Esophagus muscularis mucosa (tissue), 4 donors: ENCODE data around the gene POU2F1.

Source experiments
- CTCF ChIP-seq, 3 experiments: fragments of 200-600 bp in 2 of 3; fragments of 450-650 bp in 1 of 3; sonication (generic) in 2 of 3; IDR thresholded peaks; one replicate each; pipeline ENCODE4 v1.5.1; 2017 to 2019; ENCODE audit warnings: antibody characterized with exemption in 3 of 3, mild to moderate bottlenecking in 2 of 3, moderate library complexity in 1 of 3
- EP300 ChIP-seq: sonication (generic); formaldehyde crosslinking; IDR thresholded peaks from one replicate; pipeline ENCODE4 v1.6.1; 2017; ENCODE audit warnings: antibody characterized with exemption
- POLR2A ChIP-seq: fragments of 450-650 bp; IDR thresholded peaks from one replicate; pipeline ENCODE4 v1.6.1; 2017; ENCODE audit warnings: antibody characterized with exemption, moderate library complexity, mild to moderate bottlenecking, low read depth

DNA sequence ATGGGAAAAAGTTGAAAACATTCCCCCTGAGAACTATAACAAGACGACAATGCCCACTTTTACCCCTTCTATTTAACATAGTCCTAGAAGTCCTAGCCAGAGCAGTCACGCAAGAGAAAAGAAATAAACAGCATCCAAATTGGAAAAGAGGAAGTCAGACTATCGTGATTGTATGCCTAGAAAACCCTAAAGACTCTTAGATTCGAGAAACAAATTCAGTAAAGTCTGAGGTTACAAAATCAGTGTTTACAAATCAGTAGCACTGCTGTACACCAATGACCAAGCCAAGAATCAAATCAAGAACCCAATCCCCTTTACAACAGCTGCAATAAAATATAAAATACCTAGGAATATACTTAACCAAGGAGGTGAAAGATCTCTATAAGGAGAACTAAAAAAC, 72.4 kb downstream of the POU2F1 start:
- TF ChIP-seq POLR2A (no peak), CTCF (IDR thresholded peaks at IDR 0.05) (no peak), EP300 (no peak)
